Activated T-cell treated with anti-CD3 and anti-CD28 coated beads, Interleukin-2, amount 50 U/mL, for 72 hours (primary cell): ENCODE data around the gene ITPR1. TPM values are rescaled to one million over a fixed set of nuclear protein-coding genes. Genes with fewer than 3 reads are reported as not detected.
A peak's percentile ranks its signal among the peaks of the same experiment; 100 is the strongest.

Experiments
- ATAC-seq, 2 donors: fragments of 150-1000 bp; cut with Tn5 transposase; replicated peaks in 1 of 2; 2 replicates each; pipeline ENCODE4 v1.10.0; 2021; ENCODE audit warnings: moderate library complexity in 2 of 2, mild to moderate bottlenecking in 1 of 2
- DNase-seq, 2 donors: peaks; one replicate each; pipeline ENCODE4 v3.0.0; 2021 to 2022; ENCODE audit warnings: mixed read lengths in 1 of 2
- H3K27ac Mint-ChIP-seq: one replicate; pipeline ENCODE4 v1.8.0; 2022; ENCODE audit warnings: mild to moderate bottlenecking, moderate library complexity, mixed read lengths
- H3K27me3 Mint-ChIP-seq: one replicate; pipeline ENCODE4 v1.8.0; 2022; ENCODE audit warnings: low read depth, mixed read lengths
- H3K36me3 Mint-ChIP-seq, 2 donors: one replicate each; pipeline ENCODE4 v1.8.0; 2022; ENCODE audit warnings: mixed read lengths in 2 of 2, mild to moderate bottlenecking in 1 of 2; ENCODE audit not compliant: insufficient read depth in 2 of 2
- H3K4me1 Mint-ChIP-seq: one replicate; pipeline ENCODE4 v1.8.0; 2022; ENCODE audit warnings: low read depth, mixed read lengths
- H3K4me3 Mint-ChIP-seq, 2 donors: one replicate each; pipeline ENCODE4 v1.8.0; 2022; ENCODE audit warnings: mild to moderate bottlenecking in 2 of 2, mixed read lengths in 2 of 2, moderate library complexity in 2 of 2
- H3K9me3 Mint-ChIP-seq, 2 donors: one replicate each; pipeline ENCODE4 v1.8.0; 2022; ENCODE audit warnings: mixed read lengths in 2 of 2
- total RNA-seq, 2 donors: library from RNA; stranded (reverse); gene quantifications; one replicate each; pipeline ENCODE4 v1.2.3, GENCODE V29; 2022

Gene ITPR1
- total RNA-seq, 2 donors from 2014 or later = 95.2 to 147 TPM

DNA sequence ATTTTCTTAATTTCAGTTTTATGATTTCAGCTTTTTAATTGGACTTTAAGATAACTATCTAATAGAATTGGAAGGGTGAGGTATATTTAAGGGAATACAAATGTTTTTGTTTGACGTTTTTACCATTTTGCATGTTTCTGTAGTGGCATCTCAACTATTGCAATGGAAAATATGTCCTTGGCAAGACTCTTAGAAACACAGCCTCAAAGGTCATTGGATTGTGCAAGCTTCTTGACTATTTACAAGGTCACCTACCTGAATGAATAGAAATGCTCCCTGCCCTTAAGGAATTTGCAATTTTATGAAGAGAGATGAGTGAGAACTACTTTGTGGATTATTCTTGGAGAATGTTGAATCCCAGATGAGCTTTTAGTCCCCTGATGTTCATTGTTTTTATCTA is 43.1 kb downstream of the ITPR1 start:
- H3K4me3 Mint-ChIP-seq = no peak overlapping the region
- H3K4me1 Mint-ChIP-seq = peaks cover 22% of the 10 kb centered on the region

DNA sequence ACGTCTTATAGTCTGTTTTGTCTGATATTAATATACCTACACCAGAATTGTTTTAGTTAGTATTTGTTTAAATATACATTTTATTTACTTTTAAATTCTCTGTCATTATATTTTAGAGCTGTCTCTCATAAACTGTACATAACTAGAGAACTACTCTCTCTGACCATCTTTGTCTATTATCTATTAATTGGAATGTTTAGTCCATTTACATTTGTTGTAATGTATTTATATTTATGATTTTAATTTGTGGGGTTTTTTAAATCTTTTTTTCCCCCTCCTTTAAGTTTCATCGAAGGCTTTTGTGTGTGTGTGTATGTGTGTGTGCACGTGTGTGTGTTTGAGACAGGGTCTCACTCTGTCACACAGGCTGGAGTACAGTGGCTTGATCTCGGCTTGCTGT is 47.1 kb downstream of the ITPR1 start:
- Mint-ChIP-seq H3K4me1 (no peaks in the 10 kb centered on the region), H3K27ac (no peak overlapping the region), H3K27me3 (no peaks in the 10 kb centered on the region), H3K9me3 (peaks cover 3 to 4% of the 10 kb centered on the region in 2 donors), H3K36me3 (peaks cover 5 to 9% of the 10 kb centered on the region in 2 donors), H3K4me3 (no peak overlapping the region)
- DNase-seq = no peak
- no peak for ATAC-seq

More for the DNA sequence above, 43.1 kb downstream of the ITPR1 start:
- ATAC-seq (no peak), DNase-seq (no peak)
- H3K27ac Mint-ChIP-seq = no peak overlapping the region
- no peaks in the 10 kb centered on the region for H3K27me3 Mint-ChIP-seq
- H3K9me3 Mint-ChIP-seq = peaks cover 3 to 4% of the 10 kb centered on the region in 2 donors
- peaks cover 5 to 9% of the 10 kb centered on the region in 2 donors for H3K36me3 Mint-ChIP-seq

DNA sequence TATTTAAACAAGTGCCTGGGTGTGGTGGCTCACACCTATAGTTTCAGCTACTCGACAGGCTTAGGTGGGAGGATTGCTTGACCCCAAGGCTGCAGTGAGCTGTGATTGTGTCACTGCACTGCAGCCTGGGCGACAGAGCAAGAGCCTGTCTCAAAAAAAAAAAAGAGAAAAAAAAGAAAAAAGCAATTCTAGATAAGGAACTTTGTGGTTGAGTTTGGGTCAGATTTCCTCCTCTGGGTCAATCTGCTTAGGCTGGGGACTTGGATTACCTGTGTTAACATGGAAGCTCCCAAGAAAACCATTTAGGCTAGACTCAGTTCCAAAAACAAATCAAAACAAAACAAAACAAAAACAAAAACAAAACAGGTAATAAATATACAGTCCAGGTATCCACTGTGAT is 50.0 kb downstream of the ITPR1 start:
- no peaks in the 10 kb centered on the region for H3K4me1 Mint-ChIP-seq
- ATAC-seq (no peak), DNase-seq (no peak)
- no peaks in the 10 kb centered on the region for H3K27me3 Mint-ChIP-seq
- H3K4me3 Mint-ChIP-seq = no peak overlapping the region
- H3K9me3 Mint-ChIP-seq = peaks cover 0 to 2% of the 10 kb centered on the region in 2 donors
- peaks cover 3 to 4% of the 10 kb centered on the region in 2 donors for H3K36me3 Mint-ChIP-seq
- no peak overlapping the region for H3K27ac Mint-ChIP-seq

DNA sequence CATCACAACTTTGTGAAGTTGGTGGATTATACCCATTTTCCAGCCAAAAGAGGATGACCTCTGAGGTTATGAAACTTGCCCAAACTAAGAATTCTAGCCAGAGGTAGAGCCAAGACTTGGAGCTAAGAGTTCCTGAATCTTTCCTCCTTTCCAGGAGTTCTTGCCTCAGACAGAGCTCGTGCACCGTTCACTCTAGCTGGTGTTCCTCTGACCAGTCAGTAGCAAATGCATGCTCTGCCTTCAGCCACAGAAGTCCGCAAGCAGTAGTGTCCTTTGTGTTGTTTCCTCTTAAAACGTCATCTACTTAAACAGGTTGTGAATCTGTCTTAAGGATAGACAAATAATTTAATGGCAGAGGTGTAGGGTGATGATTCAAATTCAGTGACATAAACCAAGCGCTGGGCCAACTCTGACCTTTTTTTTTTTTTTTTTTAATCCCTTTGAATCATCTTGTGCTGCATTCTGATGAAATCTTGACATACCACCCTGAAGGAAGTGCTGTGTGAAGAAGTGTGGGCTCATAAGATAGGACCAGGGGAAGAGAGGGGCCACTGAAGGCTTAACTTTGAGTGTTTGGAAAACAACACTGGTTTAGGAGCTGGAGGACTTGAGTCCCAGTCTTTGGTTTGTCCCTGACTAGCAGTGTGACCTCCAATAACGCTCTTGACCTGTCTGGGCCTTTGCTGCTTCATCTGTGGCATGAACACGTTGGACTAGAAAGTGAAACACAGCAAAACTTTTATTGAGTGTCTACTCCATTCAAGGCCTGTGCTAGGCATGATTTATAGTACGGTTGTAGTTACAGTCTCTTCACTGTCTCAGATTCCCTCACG is 53.4 kb downstream of the ITPR1 start:
- DNase-seq (no peak), ATAC-seq (peak in 1 of 2 donors; percentile 26)
- no peaks in the 10 kb centered on the region for H3K27me3 Mint-ChIP-seq
- no peaks in the 10 kb centered on the region for H3K9me3 Mint-ChIP-seq
- H3K36me3 Mint-ChIP-seq = no peaks in the 10 kb centered on the region
- H3K4me1 Mint-ChIP-seq = no peaks in the 10 kb centered on the region
- no peak overlapping the region for H3K4me3 Mint-ChIP-seq
- H3K27ac Mint-ChIP-seq = no peak overlapping the region

DNA sequence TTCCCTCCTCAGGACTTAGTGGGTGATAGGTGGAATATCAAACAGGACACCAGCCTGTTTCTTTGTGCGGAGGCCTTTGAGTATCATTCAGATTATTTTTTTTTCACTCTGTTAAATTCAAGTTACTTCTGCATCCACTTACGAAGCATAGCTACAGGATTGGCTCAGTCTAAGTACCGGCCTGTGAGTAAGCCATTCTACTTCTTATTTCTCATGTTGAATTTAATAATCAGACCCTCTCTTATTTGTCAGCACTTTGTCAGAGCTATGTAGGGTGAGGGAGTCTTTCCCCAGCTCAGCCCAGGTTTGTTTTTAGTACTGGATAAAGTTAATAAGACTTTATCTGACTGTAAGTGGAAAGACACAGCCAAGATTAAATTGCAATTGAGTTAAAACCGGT is 54.7 kb downstream of the ITPR1 start:
- Mint-ChIP-seq H3K4me3 (no peak overlapping the region), H3K27me3 (no peaks in the 10 kb centered on the region), H3K4me1 (no peaks in the 10 kb centered on the region), H3K9me3 (no peaks in the 10 kb centered on the region), H3K36me3 (no peaks in the 10 kb centered on the region), H3K27ac (no peak overlapping the region)
- no peak for ATAC-seq
- no peak for DNase-seq

DNA sequence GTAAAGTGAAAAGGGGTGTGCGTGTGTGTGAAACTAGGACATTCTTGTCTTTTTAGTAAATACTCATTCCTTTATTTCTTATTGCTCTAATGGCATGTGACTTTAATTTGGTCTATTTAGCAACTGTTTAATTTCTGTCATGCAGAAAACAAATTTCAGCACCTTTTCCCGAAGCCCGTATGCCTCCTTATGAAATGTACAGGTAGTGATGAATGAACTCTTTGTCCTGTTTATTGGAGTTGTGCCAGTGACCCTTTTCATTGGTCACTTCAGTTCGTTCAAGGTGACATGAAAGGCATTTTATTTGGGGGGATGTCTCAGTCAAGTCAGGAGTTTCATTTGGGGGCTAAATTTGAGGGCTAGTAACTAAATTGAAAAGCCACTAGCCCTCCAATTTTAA is 55.2 kb downstream of the ITPR1 start:
- no peaks in the 10 kb centered on the region for H3K9me3 Mint-ChIP-seq
- DNase-seq = no peak

DNA sequence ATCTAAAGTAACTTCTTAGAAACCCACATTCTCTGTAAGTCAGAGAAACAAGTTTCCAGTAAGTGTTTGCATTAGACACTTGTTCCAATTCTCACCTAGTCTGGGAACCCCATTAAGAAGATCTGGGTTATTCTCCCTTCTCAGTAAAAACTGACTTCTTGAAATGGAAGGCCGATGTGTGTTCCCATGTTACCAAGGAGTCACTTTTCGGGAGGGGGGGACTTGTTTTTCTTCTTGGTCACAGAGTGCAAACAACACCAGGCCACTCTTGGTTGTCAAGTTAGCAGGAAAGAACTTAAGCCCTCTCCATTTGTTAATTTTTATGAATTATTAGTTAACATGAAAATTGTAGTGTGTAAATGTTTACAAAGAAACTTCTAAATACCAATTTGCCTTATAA is 55.6 kb downstream of the ITPR1 start:
- H3K9me3 Mint-ChIP-seq = no peaks in the 10 kb centered on the region
- no peak overlapping the region for H3K4me3 Mint-ChIP-seq

More for the DNA sequence above, 55.2 kb downstream of the ITPR1 start:
- H3K4me1 Mint-ChIP-seq = no peaks in the 10 kb centered on the region
- ATAC-seq = no peak
- no peaks in the 10 kb centered on the region for H3K27me3 Mint-ChIP-seq
- no peaks in the 10 kb centered on the region for H3K36me3 Mint-ChIP-seq
- no peak overlapping the region for H3K4me3 Mint-ChIP-seq
- H3K27ac Mint-ChIP-seq = no peak overlapping the region

DNA sequence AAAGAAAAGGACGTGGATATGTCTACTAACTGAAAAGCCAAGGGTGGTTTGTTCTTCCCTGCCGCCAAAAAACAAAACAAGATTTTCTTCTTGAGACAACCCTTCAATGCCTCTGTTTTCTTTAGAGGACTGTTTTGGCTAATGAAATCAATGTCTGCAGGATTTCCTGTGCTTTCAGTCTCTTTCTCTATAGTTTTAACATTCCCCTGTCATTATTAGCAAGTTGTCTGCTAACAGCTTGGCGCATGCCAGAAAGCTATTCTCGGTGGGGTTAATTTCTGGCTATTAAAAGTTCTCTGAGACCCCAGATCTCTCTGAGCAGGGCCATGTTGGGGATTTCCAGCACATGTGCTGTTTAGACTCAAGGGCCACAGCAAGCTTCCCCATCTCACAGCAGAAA is 56.7 kb downstream of the ITPR1 start:
- Mint-ChIP-seq H3K27me3 (no peaks in the 10 kb centered on the region), H3K9me3 (peaks cover 0 to 3% of the 10 kb centered on the region in 2 donors), H3K36me3 (no peaks in the 10 kb centered on the region), H3K27ac (no peak overlapping the region), H3K4me3 (no peak overlapping the region), H3K4me1 (peaks cover 5% of the 10 kb centered on the region)
- ATAC-seq = no peak
- DNase-seq = no peak

More for the DNA sequence above, 55.6 kb downstream of the ITPR1 start:
- Mint-ChIP-seq H3K36me3 (no peaks in the 10 kb centered on the region), H3K27ac (no peak overlapping the region), H3K4me1 (no peaks in the 10 kb centered on the region), H3K27me3 (no peaks in the 10 kb centered on the region)
- ATAC-seq (no peak), DNase-seq (no peak)

DNA sequence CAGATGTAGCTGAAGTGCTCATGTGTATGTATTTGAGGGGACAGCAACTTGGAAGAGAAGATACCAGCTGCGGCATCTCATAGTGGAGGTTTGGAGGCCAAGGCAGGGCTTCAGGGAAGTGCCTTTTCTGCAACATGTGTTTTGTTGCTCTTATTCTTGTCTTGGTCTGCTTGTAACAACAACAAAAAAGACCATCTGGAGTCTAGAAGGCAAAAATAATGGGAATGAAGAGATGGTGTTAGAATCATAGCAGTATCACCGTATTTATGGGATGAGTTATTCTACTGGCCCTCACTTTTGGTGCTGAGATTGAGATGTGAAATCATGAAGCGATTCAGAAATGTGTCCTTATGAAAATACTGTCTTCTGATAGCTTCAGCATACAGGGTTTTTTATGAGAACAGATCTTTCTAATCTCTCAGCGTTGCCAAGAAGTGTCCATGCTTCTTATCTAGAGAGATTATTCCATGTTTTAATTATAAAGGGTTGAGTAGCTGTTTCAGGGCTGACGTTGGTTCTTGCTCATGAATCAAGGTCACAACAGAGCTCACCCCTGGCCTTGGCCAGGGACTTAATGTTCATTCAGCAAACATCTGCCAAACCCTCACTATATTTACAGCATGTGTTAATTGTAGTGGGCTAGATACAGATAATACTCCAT is 58.0 kb downstream of the ITPR1 start:
- peaks cover 0 to 5% of the 10 kb centered on the region in 2 donors for H3K9me3 Mint-ChIP-seq
- no peak overlapping the region for H3K27ac Mint-ChIP-seq
- no peaks in the 10 kb centered on the region for H3K36me3 Mint-ChIP-seq
- DNase-seq = no peak
- no peak for ATAC-seq
- H3K4me1 Mint-ChIP-seq = peaks cover 5% of the 10 kb centered on the region
- no peaks in the 10 kb centered on the region for H3K27me3 Mint-ChIP-seq
- H3K4me3 Mint-ChIP-seq = no peak overlapping the region

DNA sequence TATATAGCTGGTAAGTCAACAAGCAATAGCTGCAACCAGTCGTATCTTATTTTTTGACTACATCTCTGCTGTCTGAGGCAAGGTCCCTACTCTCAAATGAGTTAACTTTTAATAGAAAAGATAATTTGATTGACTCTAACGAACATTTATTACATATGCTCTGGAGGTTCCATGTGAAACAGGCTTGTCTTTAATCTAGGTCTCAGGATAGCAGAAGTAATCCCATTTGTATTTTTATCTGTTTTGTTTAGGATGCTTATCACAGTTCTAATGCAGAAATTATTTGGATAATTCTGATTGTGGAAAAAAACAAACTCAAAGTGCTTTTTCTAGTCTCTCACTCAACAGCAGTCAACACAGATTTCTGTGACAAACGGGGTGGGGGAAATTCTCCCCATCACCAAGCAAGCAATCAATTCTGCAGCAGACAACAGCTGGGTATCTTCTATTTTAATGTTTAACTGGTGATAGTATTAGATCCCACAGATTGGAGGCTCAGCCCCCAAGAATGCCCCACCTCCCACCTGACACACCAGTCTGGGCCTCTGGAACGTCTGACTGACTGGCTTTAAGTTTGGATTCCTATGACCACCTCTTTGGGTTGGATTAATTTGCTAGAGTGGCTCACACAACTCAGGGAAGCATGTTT is 58.8 kb downstream of the ITPR1 start:
- Mint-ChIP-seq H3K36me3 (peaks cover under 1 to 4% of the 10 kb centered on the region in 2 donors), H3K27ac (no peak overlapping the region), H3K4me3 (no peak overlapping the region), H3K27me3 (no peaks in the 10 kb centered on the region), H3K4me1 (peaks cover 5% of the 10 kb centered on the region), H3K9me3 (peaks cover 0 to 5% of the 10 kb centered on the region in 2 donors)
- DNase-seq (no peak), ATAC-seq (no peak)

DNA sequence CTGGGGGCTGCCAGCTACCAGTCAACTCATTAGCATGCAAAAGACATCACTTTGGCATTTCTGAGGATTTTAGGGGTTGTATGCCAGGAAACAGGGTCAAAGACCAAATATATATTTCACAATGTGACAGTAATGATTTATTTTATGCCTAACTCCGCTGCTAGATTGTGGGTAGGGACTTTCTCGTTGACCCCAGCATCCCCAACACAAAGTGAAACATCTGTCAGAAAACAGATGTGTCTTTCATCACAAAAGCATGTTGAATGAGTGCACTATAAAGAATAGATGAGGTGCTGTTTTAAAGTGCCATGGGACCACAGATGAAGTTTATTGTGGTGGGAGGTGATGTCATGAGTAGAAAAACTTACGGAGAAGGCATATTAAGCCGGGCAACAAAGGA is 59.7 kb downstream of the ITPR1 start:
- peaks cover 5% of the 10 kb centered on the region for H3K4me1 Mint-ChIP-seq
- peaks cover 3 to 6% of the 10 kb centered on the region in 2 donors for H3K36me3 Mint-ChIP-seq
- H3K9me3 Mint-ChIP-seq = peaks cover 2 to 5% of the 10 kb centered on the region in 2 donors
- DNase-seq = no peak
- no peak overlapping the region for H3K4me3 Mint-ChIP-seq
- no peak for ATAC-seq
- no peak overlapping the region for H3K27ac Mint-ChIP-seq
- no peaks in the 10 kb centered on the region for H3K27me3 Mint-ChIP-seq

DNA sequence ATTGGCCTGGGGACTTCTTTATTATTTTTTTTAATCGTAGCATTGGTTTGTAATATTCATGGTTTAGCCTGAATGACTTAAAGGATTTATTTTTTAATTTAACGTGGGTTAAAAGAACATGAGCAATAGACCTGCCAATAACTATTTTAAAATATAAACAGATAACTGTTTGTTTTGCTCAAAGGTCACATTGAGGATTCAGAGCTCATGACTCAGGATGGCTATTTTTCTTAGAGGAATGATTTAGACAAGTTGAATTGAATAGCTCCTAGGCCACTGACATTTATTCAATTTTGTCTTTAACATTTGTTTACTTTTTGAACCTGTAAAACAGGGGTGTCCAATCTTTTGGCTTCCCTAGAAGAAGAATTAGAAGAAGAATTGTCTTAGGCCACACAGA is 68.5 kb downstream of the ITPR1 start:
- peaks cover 17% of the 10 kb centered on the region for H3K4me1 Mint-ChIP-seq
- H3K36me3 Mint-ChIP-seq = peaks cover 4 to 5% of the 10 kb centered on the region in 2 donors
- DNase-seq = no peak
- no peak for ATAC-seq
- H3K4me3 Mint-ChIP-seq = no peak overlapping the region
- H3K9me3 Mint-ChIP-seq = peaks cover 0 to 4% of the 10 kb centered on the region in 2 donors
- H3K27ac Mint-ChIP-seq = no peak overlapping the region
- H3K27me3 Mint-ChIP-seq = no peaks in the 10 kb centered on the region

DNA sequence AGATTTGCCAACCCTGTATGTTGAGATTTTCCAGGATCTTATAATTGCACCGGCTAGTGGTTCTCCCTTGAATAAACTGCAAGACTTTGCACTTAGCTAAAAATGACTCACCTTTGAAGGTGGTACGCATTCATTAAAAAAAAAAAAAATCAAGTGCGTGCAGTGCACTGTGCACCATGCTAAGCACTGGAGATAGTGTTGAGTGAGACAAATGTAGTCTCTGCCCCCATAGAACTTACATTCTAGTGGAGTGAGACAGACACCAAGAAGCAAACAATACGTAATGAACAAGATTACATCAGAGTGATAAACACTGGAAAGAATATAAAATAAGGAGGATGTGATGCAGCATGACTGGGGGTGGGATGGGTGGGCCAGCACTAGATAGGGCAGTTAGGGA is 69.4 kb downstream of the ITPR1 start:
- ATAC-seq (no peak), DNase-seq (no peak)
- H3K4me3 Mint-ChIP-seq = no peak overlapping the region

More for the DNA sequence above, 69.4 kb downstream of the ITPR1 start:
- Mint-ChIP-seq H3K4me1 (peaks cover 17% of the 10 kb centered on the region), H3K9me3 (peaks cover 0 to 2% of the 10 kb centered on the region in 2 donors), H3K27me3 (no peaks in the 10 kb centered on the region), H3K27ac (no peak overlapping the region), H3K36me3 (peaks cover 1 to 3% of the 10 kb centered on the region in 2 donors)
